HepG2 (cell line): ENCODE data around the gene PRKAG1. TPM values are rescaled to one million over a fixed set of nuclear protein-coding genes. Genes with fewer than 3 reads are reported as not detected.

Source experiments
- ATAC-seq: fragments of 200-7000 bp; cut with Tn5 transposase; 3 replicates; pipeline ENCODE4 v1.9.1; 2020; ENCODE audit warnings: mild to moderate bottlenecking, moderate library complexity
- BruUV-seq: library from RNA; stranded (reverse); fragments of 400-500 nt; replicated peaks from 2 replicates; lab custom pipeline; 2021; lab: Mats Ljungman, UMichigan
- CTCF ChIA-PET: fragments of 300-600 bp; formaldehyde crosslinking; extraction: SDS; loops from one replicate; lab custom pipeline; 2021; ENCODE audit warnings: low total read pairs, inconsistent platforms, low intra/inter-chr PET ratio; lab: Yijun Ruan, JAX
- POLR2A ChIA-PET: fragments of 350-600 bp; sonication (Branson Sonifier 250); formaldehyde crosslinking; loops from one replicate; lab custom pipeline; 2020; ENCODE audit warnings: antibody characterized with exemption, inconsistent platforms; lab: Yijun Ruan, JAX
- DNase-seq: peaks from one replicate; pipeline ENCODE4 v3.0.0-alpha.2; 2015; ENCODE audit warnings: low spot score
- FAIRE-seq: peaks from 3 replicates; lab custom pipeline; 2011; peaks lifted over from hg19 to GRCh38; lab: Jason Lieb, UNC
- H2AFZ ChIP-seq: one replicate; pipeline ENCODE4 v1.6.1; 2011; ENCODE audit warnings: low read length, inconsistent platforms
- H3K27ac ChIP-seq: fragments of 300-600 bp; 3 replicates; pipeline ENCODE4 v1.8.0; 2011; ENCODE audit warnings: mixed run types, mild to moderate bottlenecking, mixed read lengths, low read length, inconsistent platforms; ENCODE audit not compliant: insufficient read depth; ENCODE audit errors: extremely low read length
- H3K27me3 ChIP-seq, 2 experiments: fragments of 200-600 bp in 1 of 2; 2 replicates in 1 of 2; 3 replicates in 1 of 2; pipeline versions ENCODE4 v1.6.0 to v1.8.0; 2011; ENCODE audit warnings: low read length in 2 of 2, mild to moderate bottlenecking in 2 of 2, moderate library complexity in 2 of 2, inconsistent platforms in 1 of 2; ENCODE audit not compliant: insufficient read depth in 2 of 2, control insufficient read depth in 1 of 2
- H3K36me3 ChIP-seq, 2 experiments: fragments of 200-600 bp in 1 of 2; replicated peaks in 1 of 2; 2 replicates in 1 of 2; 3 replicates in 1 of 2; pipeline versions ENCODE4 v1.5.1 to v1.8.0; 2011; ENCODE audit warnings: low read length in 2 of 2, inconsistent platforms in 1 of 2; ENCODE audit not compliant: insufficient read depth in 2 of 2, control insufficient read depth in 1 of 2
- H3K4me1 ChIP-seq: 2 replicates; pipeline ENCODE4 v1.5.1; 2012; ENCODE audit warnings: low read length, inconsistent platforms; ENCODE audit not compliant: insufficient read depth
- H3K4me2 ChIP-seq: 2 replicates; pipeline ENCODE4 v1.6.0; 2011; ENCODE audit warnings: low read depth, low read length, inconsistent platforms
- H3K4me3 ChIP-seq, 3 experiments: fragments of 200-600 bp in 1 of 3; sonication (generic), shearing (Covaris generic) in 1 of 3; replicated peaks in 1 of 3; 2 replicates each; pipeline ENCODE4 v1.5.1; 2011 to 2016; ENCODE audit warnings: low read length in 3 of 3, inconsistent platforms in 2 of 3, low read depth in 2 of 3, mild to moderate bottlenecking in 2 of 3, control low read depth in 1 of 3, mixed read lengths in 1 of 3; ENCODE audit not compliant: insufficient read depth in 1 of 3
- H3K79me2 ChIP-seq: one replicate; pipeline ENCODE4 v1.6.1; 2011; ENCODE audit warnings: low read length, inconsistent platforms; ENCODE audit not compliant: insufficient read depth
- H3K9ac ChIP-seq: 2 replicates; pipeline ENCODE4 v1.6.0; 2011; ENCODE audit warnings: mild to moderate bottlenecking, low read depth, low read length, inconsistent platforms; ENCODE audit not compliant: insufficient read depth
- H3K9me3 ChIP-seq: 2 replicates; pipeline ENCODE4 v1.5.1; 2012; ENCODE audit warnings: mild to moderate bottlenecking, low read length
- H4K20me1 ChIP-seq: 2 replicates; pipeline ENCODE4 v1.6.0; 2011; ENCODE audit warnings: inconsistent platforms, mild to moderate bottlenecking, low read length, moderate library complexity; ENCODE audit not compliant: insufficient read depth
- ARNT ChIP-seq: fragments of 450-650 bp; IDR thresholded peaks from 2 replicates; pipeline ENCODE4 v1.6.1; 2017
- CSRNP2 ChIP-seq: sonication (generic); formaldehyde crosslinking; conservative IDR thresholded peaks from 2 replicates; pipeline ENCODE4 v1.8.0; 2022; ENCODE audit warnings: low read depth, missing genetic modification reagents
- FOXP1 ChIP-seq, 2 experiments: fragments of 450-650 bp in 1 of 2; IDR thresholded peaks; 2 replicates each; pipeline ENCODE4 v1.6.1; 2017 to 2018; ENCODE audit warnings: antibody characterized with exemption in 1 of 2
- HMG20A ChIP-seq: IDR thresholded peaks from 2 replicates; pipeline ENCODE4 v1.6.1; 2016; ENCODE audit warnings: borderline replicate concordance
- MAF1 ChIP-seq: sonication (generic); formaldehyde crosslinking; IDR thresholded peaks from 2 replicates; pipeline ENCODE4 v1.5.0; 2020; ENCODE audit warnings: missing genetic modification reagents, borderline replicate concordance
- MEIS1 ChIP-seq: sonication (generic); formaldehyde crosslinking; IDR thresholded peaks from 2 replicates; pipeline ENCODE4 v1.9.0; 2021; ENCODE audit warnings: mild to moderate bottlenecking, missing genetic modification reagents, moderate library complexity, borderline replicate concordance
- RBM39 ChIP-seq: fragments of 200-400 bp; formaldehyde crosslinking; IDR thresholded peaks from one replicate; pipeline ENCODE4 v1.6.1; 2018; ENCODE audit warnings: antibody characterized with exemption, mild to moderate bottlenecking, low read depth, low read length; ENCODE audit not compliant: poor library complexity, severe bottlenecking
- RFX3 ChIP-seq: IDR thresholded peaks from 2 replicates; pipeline ENCODE4 v1.6.1; 2016; ENCODE audit warnings: missing biosample characterization, missing genetic modification reagents
- RFXANK ChIP-seq: IDR thresholded peaks from 2 replicates; pipeline ENCODE4 v1.6.1; 2016
- TOE1 ChIP-seq: sonication (generic); formaldehyde crosslinking; IDR thresholded peaks from 2 replicates; pipeline ENCODE4 v1.4.0; 2020; ENCODE audit warnings: mild to moderate bottlenecking, missing genetic modification reagents
- ZBTB4 ChIP-seq: sonication (generic); formaldehyde crosslinking; IDR thresholded peaks from 2 replicates; pipeline ENCODE4 v1.4.0; 2020; ENCODE audit warnings: missing genetic modification reagents, mild to moderate bottlenecking, borderline replicate concordance
- ZFP36 ChIP-seq: fragments of 150-350 bp; IDR thresholded peaks from 2 replicates; pipeline ENCODE4 v1.6.1; 2018; ENCODE audit warnings: borderline replicate concordance, low read length, low read depth; ENCODE audit not compliant: partially characterized antibody
- ZFP82 ChIP-seq: sonication (generic); formaldehyde crosslinking; IDR thresholded peaks from 2 replicates; pipeline ENCODE4 v1.5.1; 2020; ENCODE audit warnings: mild to moderate bottlenecking, missing genetic modification reagents, borderline replicate concordance
- ZHX1 ChIP-seq: sonication (generic); formaldehyde crosslinking; IDR thresholded peaks from 2 replicates; pipeline ENCODE4 v1.8.1; 2022; ENCODE audit warnings: low read depth, mild to moderate bottlenecking, missing genetic modification reagents
- ZNF446 ChIP-seq: sonication (generic); formaldehyde crosslinking; IDR thresholded peaks from 2 replicates; pipeline ENCODE4 v1.5.0; 2020; ENCODE audit warnings: mild to moderate bottlenecking, missing genetic modification reagents
- ZNF766 ChIP-seq: sonication (generic); formaldehyde crosslinking; IDR thresholded peaks from 2 replicates; pipeline ENCODE4 v1.5.0; 2020; ENCODE audit warnings: missing genetic modification reagents, borderline replicate concordance
- ZSCAN21 ChIP-seq: sonication (generic); formaldehyde crosslinking; IDR thresholded peaks from 2 replicates; pipeline ENCODE4 v1.8.0; 2022; ENCODE audit warnings: mild to moderate bottlenecking, missing genetic modification reagents, moderate library complexity, borderline replicate concordance
- ZSCAN29 ChIP-seq: sonication (generic); formaldehyde crosslinking; conservative IDR thresholded peaks from 2 replicates; pipeline ENCODE4 v1.4.0; 2020; ENCODE audit warnings: mild to moderate bottlenecking, missing genetic modification reagents
- WGBS: methylation state at CpG from one replicate; pipeline ENCODE4 v1.1.6; 2017; ENCODE audit warnings: low lambda C conversion rate; 5-methylcytosine and 5-hydroxymethylcytosine counted together
- in situ Hi-C: cut with HindIII; loops from 2 replicates; pipeline ENCODE4 v1.10.0; 2017; ENCODE audit warnings: low pct_unique_long_range_greater_than_20kb; ENCODE audit not compliant: extremely low pct_ligation_motif_present
- intact Hi-C: fragments of 100-400 bp; cut with micrococcal nuclease; formaldehyde crosslinking; loops from one replicate; pipeline ENCODE4 v1.10.0; 2022; ENCODE audit not compliant: unreplicated experiment
- polyA plus RNA-seq, 8 experiments: library from polyadenylated mRNA; depleted of rRNA in 3 of 8; stranded (reverse) in 7 of 8; unstranded in 1 of 8; fragments of >200 nt; fragmentation: Illumina TruSeq in 4 of 8; extraction: Trizol in 4 of 8; gene quantifications; 2 replicates each; pipeline versions ENCODE4 v1.2.1 to v1.2.3, GENCODE V29; 2011 to 2016; ENCODE audit warnings: low read depth in 4 of 8, missing spikeins in 1 of 8, mixed read lengths in 1 of 8; ENCODE audit not compliant: insufficient read depth in 1 of 8
- total RNA-seq, 5 experiments: library from RNA; depleted of rRNA; stranded (reverse); fragments of >200 nt; fragmentation: Illumina TruSeq; extraction: Trizol; gene quantifications; 2 replicates each; pipeline ENCODE4 v1.2.3, GENCODE V29; 2016; ENCODE audit warnings: low read depth in 1 of 5

Gene PRKAG1
- total and polyA plus RNA-seq, 2 of the 13 experiments (the other 11 are each of a cell fraction or from before 2014, with no cell fraction given) = 26.1 to 32.8 TPM

GRCh38 chr12:49010092-49010668 is 8.4 kb downstream of the PRKAG1 start:
- FAIRE-seq (no peak), DNase-seq (no peak), ATAC-seq (no peak)
- Histone ChIP-seq H3K4me1 (peaks cover 21% of the 10 kb centered on the region), H3K9me3 (no peaks in the 10 kb centered on the region), H3K27ac (no peak overlapping the region), H3K79me2 (peaks cover 3% of the 10 kb centered on the region), H3K9ac (no peak overlapping the region), H3K27me3 (no peaks in the 10 kb centered on the region), H3K36me3 (peaks cover 0 to 11% of the 10 kb centered on the region in 2 experiments; a peak in 3 of 5 replicates), H4K20me1 (no peaks in the 10 kb centered on the region), H2AFZ (no peak overlapping the region), H3K4me2 (no peak overlapping the region), H3K4me3 (no peak overlapping the region)
- ChIA-PET CTCF (no interaction called here), POLR2A (interaction anchor here (2.6 kb wide), 1 partner anchor 11 kb away, joined by 13 read pairs; the partner anchor contains the start of gene DDN)
- in situ Hi-C loops = no loop called here
- 94% methylated on average over 3 of the region's 3 CpGs for WGBS
- intact Hi-C loops = loop anchor here (5.0 kb wide), 1 partner anchor 52 kb away; the partner anchor contains the start of gene KMT2D
- no peak for TF ChIP-seq ZFP82 (CRISPR knock-in tag)
- no peak for TF ChIP-seq ZNF766 (CRISPR knock-in tag)
- no peak for TF ChIP-seq ARNT
- no peak for TF ChIP-seq FOXP1 (IDR thresholded peaks at IDR 0.05)
- no peak for TF ChIP-seq FOXP1 (CRISPR knock-in tag; IDR thresholded peaks at IDR 0.05)
- no peak for TF ChIP-seq ZSCAN21 (CRISPR knock-in tag)
- no peak for TF ChIP-seq ZFP36
- TF ChIP-seq HMG20A (CRISPR knock-in tag) = no peak
- no peak for TF ChIP-seq MAF1
- TF ChIP-seq RFXANK (CRISPR knock-in tag) = no peak
- TF ChIP-seq RFX3 (CRISPR knock-in tag) = no peak
- no peak for TF ChIP-seq ZHX1 (CRISPR knock-in tag)
- TF ChIP-seq MEIS1 (CRISPR knock-in tag) = no peak
- TF ChIP-seq TOE1 (CRISPR knock-in tag) = no peak
- no peak for TF ChIP-seq ZSCAN29 (CRISPR knock-in tag)
- TF ChIP-seq ZNF446 (CRISPR knock-in tag) = no peak
- TF ChIP-seq ZBTB4 (CRISPR knock-in tag) = no peak
- no peak for TF ChIP-seq RBM39
- TF ChIP-seq CSRNP2 = no peak
- BruUV-seq = no TSS peak
